Neural progenitor cell (in vitro differentiated cells): Measurements from ENCODE around the gene DIPK1B. TPM values are rescaled to one million over a fixed set of nuclear protein-coding genes. Genes with fewer than 3 reads are reported as not detected.

Experiments used
- DNase-seq: peaks from one replicate; pipeline ENCODE4 v3.0.0-alpha.2; 2016; ENCODE audit warnings: low spot score
- H2AFZ ChIP-seq: fragments of 200-600 bp; sonication (generic); replicated peaks from 2 replicates; pipeline ENCODE4 v1.6.1; 2016; ENCODE audit warnings: antibody characterized with exemption
- H3F3A ChIP-seq: fragments of 200-600 bp; sonication (generic); 2 replicates; pipeline ENCODE4 v1.6.1; 2016; ENCODE audit warnings: antibody characterized with exemption, low read depth
- H3K27ac ChIP-seq: fragments of 200-600 bp; sonication (generic); 2 replicates; pipeline ENCODE4 v1.5.1; 2016; ENCODE audit warnings: mild to moderate bottlenecking
- H3K27me3 ChIP-seq: fragments of 200-600 bp; sonication (generic); 2 replicates; pipeline ENCODE4 v1.6.1; 2016; ENCODE audit warnings: mild to moderate bottlenecking, moderate library complexity
- H3K36me3 ChIP-seq: fragments of 200-600 bp; sonication (generic); 2 replicates; pipeline ENCODE4 v1.5.1; 2016
- H3K4me1 ChIP-seq: fragments of 200-600 bp; sonication (generic); 2 replicates; pipeline ENCODE4 v1.6.1; 2016; ENCODE audit warnings: mixed run types
- H3K4me2 ChIP-seq: fragments of 200-600 bp; sonication (generic); 2 replicates; pipeline ENCODE4 v1.6.1; 2016
- H3K4me3 ChIP-seq: fragments of 200-600 bp; sonication (generic); 2 replicates; pipeline ENCODE4 v1.5.1; 2016
- H3K79me2 ChIP-seq: fragments of 200-600 bp; sonication (generic); 2 replicates; pipeline ENCODE4 v1.6.1; 2016; ENCODE audit warnings: low read depth
- H3K9ac ChIP-seq: fragments of 200-600 bp; sonication (generic); 2 replicates; pipeline ENCODE4 v1.6.1; 2016
- H3K9me3 ChIP-seq: fragments of 200-600 bp; sonication (generic); 2 replicates; pipeline ENCODE4 v1.5.1; 2016; ENCODE audit warnings: low read depth
- H4K20me1 ChIP-seq: fragments of 200-600 bp; sonication (generic); 2 replicates; pipeline ENCODE4 v1.6.1; 2016; ENCODE audit warnings: low read depth
- H3K27ac Mint-ChIP-seq: 3 replicates; pipeline ENCODE4 v1.8.0; 2021; ENCODE audit warnings: mixed read lengths
- H3K27me3 Mint-ChIP-seq: 2 replicates; pipeline ENCODE4 v1.8.0; 2022; ENCODE audit warnings: low read depth, mild to moderate bottlenecking, inconsistent platforms, moderate library complexity, mixed read lengths; ENCODE audit not compliant: insufficient read depth
- H3K36me3 Mint-ChIP-seq: 3 replicates; pipeline ENCODE4 v1.8.0; 2021; ENCODE audit warnings: mixed read lengths
- H3K4me1 Mint-ChIP-seq: 3 replicates; pipeline ENCODE4 v1.8.0; 2021; ENCODE audit warnings: mixed read lengths
- H3K4me3 Mint-ChIP-seq: 3 replicates; pipeline ENCODE4 v1.8.0; 2021; ENCODE audit warnings: mild to moderate bottlenecking, moderate library complexity, mixed read lengths
- H3K9me3 Mint-ChIP-seq: 3 replicates; pipeline ENCODE4 v1.8.0; 2020; ENCODE audit warnings: mixed read lengths
- EZH2 ChIP-seq: fragments of 200-600 bp; sonication (generic); IDR thresholded peaks from 2 replicates; pipeline ENCODE4 v1.6.1; 2017; ENCODE audit warnings: antibody characterized with exemption, mild to moderate bottlenecking, moderate library complexity
- EZH2phosphoT487 ChIP-seq: fragments of 200-600 bp; sonication (generic); IDR thresholded peaks from 2 replicates; pipeline ENCODE4 v1.6.1; 2017; ENCODE audit warnings: antibody characterized with exemption
- total RNA-seq: library from RNA; depleted of rRNA; stranded (reverse); fragments of >200 nt; gene quantifications from 2 replicates; pipeline ENCODE4 v1.2.3, GENCODE V29; 2015; ENCODE audit warnings: low replicate concordance
- TF ChIP-seq, protein P1 (sequence below): fragments of 200-600 bp; sonication (generic); IDR thresholded peaks from 2 replicates; pipeline ENCODE4 v1.5.1; 2017; ENCODE audit warnings: antibody characterized with exemption, mild to moderate bottlenecking

Gene DIPK1B
- total RNA-seq, 1 donor from 2014 or later: 11.8 TPM

DNA sequence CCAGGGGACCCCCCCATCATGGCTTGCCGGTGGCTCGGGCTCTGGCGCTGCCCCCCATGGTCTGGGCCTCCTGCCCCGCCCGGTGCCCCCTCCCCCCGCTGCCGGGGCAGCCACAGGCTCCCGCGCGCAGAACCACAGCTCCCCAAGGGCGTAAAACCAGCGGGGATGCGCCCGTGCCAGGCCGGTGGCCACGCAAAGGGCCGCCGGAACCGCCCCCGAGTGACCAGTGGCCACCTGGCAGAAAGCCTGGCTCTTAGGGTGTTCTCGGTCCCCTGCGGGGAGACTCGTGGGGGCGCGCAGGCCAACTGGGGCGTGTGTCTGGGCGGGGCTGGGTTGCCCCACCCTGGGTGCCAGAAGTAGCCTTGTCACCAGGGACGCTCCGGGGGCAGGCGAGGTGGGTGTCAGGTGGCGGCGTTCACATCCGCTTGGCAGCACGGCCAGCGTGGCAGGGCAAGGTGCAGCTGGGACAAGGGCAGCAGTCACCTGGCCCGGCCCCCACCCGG is 24.6 kb upstream of the DIPK1B start:
- Mint-ChIP-seq H3K27me3 (peaks cover 8% of the 10 kb centered on the region), H3K9me3 (no peaks in the 10 kb centered on the region), H3K36me3 (no peaks in the 10 kb centered on the region), H3K4me1 (peaks cover 13% of the 10 kb centered on the region), H3K4me3 (peak overlapping the region; percentile 81), H3K27ac (no peak overlapping the region)
- Histone ChIP-seq H3K4me3 (peak overlapping the region; percentile 57), H3K9ac (no peak overlapping the region), H4K20me1 (peaks cover 13% of the 10 kb centered on the region), H3F3A (peaks cover 17% of the 10 kb centered on the region), H3K79me2 (no peaks in the 10 kb centered on the region), H3K4me1 (peaks cover 30% of the 10 kb centered on the region), H2AFZ (no peak overlapping the region), H3K27me3 (peaks cover 52% of the 10 kb centered on the region), H3K27ac (no peak overlapping the region), H3K4me2 (peak overlapping the region; percentile 85), H3K36me3 (no peaks in the 10 kb centered on the region), H3K9me3 (no peaks in the 10 kb centered on the region)
- no peak for DNase-seq
- TF ChIP-seq EZH2phosphoT487 (no peak), EZH2 (peak; percentile 7)

DNA sequence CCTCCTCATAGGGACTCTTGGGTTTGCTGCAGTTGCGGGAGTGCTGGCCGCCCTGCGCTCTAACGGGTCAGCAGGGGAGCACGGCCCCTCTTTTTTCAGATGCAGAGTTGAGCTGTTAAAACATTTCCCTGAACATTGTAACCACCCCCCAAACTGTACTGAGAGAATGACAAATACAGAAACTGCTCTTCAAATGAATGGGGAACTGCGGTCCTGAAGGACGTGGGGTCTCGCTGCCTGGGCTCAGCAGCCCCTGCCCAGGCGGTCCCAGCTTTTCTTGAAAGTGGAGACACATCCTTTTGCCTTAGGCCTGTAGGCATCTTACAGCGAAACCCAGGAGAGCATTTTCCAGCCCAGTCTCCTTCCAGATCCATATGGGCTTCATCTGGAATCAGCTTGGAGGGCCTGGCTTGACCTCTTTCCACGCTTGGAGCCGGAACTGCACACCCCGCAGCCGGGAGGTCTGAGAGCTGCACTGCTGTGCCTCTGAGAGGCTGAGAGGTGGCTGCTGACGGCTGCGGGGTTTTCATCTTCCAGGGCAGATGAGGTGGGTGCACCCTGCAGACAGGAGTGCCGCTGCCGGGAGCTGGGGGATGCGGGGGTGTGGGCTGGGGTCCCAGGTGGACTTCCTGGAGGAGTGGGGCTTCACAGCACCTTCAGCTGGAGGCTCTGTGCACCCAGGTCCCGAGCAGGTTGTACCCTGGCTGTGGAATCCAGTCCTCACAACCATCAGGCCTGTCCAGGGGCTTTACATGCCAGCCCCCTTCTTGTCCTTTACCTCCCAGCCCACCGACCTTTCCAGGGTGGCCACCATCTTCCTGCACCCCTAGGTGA is 23.9 kb upstream of the DIPK1B start:
- H3K36me3 ChIP-seq: no peaks in the 10 kb centered on the region
- H3K4me1 ChIP-seq: peaks cover 30% of the 10 kb centered on the region
- no peak for DNase-seq
- H3K27me3 ChIP-seq: peaks cover 52% of the 10 kb centered on the region
- no peak overlapping the region for H3K9ac ChIP-seq
- H2AFZ ChIP-seq: no peak overlapping the region
- H3K79me2 ChIP-seq: no peaks in the 10 kb centered on the region
- H3K4me1 Mint-ChIP-seq: peaks cover 20% of the 10 kb centered on the region
- no peaks in the 10 kb centered on the region for H3K9me3 ChIP-seq
- H3K27me3 Mint-ChIP-seq: peaks cover 8% of the 10 kb centered on the region
- H3K4me3 Mint-ChIP-seq: peak overlapping the region; percentile 81
- H3K27ac ChIP-seq: no peak overlapping the region
- TF ChIP-seq EZH2phosphoT487: no peak
- H3K9me3 Mint-ChIP-seq: no peaks in the 10 kb centered on the region
- H3K4me2 ChIP-seq: no peak overlapping the region
- H4K20me1 ChIP-seq: peaks cover 13% of the 10 kb centered on the region
- H3K4me3 ChIP-seq: no peak overlapping the region
- no peak overlapping the region for H3K27ac Mint-ChIP-seq
- H3K36me3 Mint-ChIP-seq: no peaks in the 10 kb centered on the region
- H3F3A ChIP-seq: peaks cover 17% of the 10 kb centered on the region

DNA sequence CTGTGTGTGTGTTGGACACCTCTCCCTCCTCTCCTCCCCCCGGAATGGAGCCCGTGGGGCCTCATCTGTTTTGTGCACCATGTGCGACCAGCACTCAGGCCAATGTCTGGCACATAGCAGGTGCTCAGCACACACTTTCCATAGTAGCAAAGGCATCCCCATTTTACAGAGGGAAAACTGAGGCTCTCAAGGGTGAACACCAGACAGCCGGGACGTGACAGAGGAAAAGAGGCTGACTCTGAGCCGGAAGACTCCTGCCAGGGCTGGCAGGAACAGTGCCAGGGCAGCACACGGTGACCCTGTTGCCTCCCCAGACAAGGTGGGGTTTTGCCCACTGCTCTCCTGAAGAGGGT is 23.3 kb upstream of the DIPK1B start:
- Mint-ChIP-seq H3K4me1 (peaks cover 20% of the 10 kb centered on the region), H3K27me3 (peaks cover 8% of the 10 kb centered on the region), H3K9me3 (no peaks in the 10 kb centered on the region), H3K36me3 (no peaks in the 10 kb centered on the region), H3K27ac (no peak overlapping the region), H3K4me3 (peak overlapping the region; percentile 55)
- Histone ChIP-seq H3K9ac (no peak overlapping the region), H3K27ac (no peak overlapping the region), H3K79me2 (no peaks in the 10 kb centered on the region), H3K4me2 (no peak overlapping the region), H3K4me3 (no peak overlapping the region), H2AFZ (no peak overlapping the region), H3F3A (peaks cover 20% of the 10 kb centered on the region), H4K20me1 (peaks cover 13% of the 10 kb centered on the region), H3K27me3 (peaks cover 52% of the 10 kb centered on the region), H3K36me3 (no peaks in the 10 kb centered on the region), H3K4me1 (peaks cover 30% of the 10 kb centered on the region), H3K9me3 (no peaks in the 10 kb centered on the region)
- no peak for TF ChIP-seq EZH2phosphoT487
- TF ChIP-seq EZH2: no peak
- TF ChIP-seq, protein P1, sequence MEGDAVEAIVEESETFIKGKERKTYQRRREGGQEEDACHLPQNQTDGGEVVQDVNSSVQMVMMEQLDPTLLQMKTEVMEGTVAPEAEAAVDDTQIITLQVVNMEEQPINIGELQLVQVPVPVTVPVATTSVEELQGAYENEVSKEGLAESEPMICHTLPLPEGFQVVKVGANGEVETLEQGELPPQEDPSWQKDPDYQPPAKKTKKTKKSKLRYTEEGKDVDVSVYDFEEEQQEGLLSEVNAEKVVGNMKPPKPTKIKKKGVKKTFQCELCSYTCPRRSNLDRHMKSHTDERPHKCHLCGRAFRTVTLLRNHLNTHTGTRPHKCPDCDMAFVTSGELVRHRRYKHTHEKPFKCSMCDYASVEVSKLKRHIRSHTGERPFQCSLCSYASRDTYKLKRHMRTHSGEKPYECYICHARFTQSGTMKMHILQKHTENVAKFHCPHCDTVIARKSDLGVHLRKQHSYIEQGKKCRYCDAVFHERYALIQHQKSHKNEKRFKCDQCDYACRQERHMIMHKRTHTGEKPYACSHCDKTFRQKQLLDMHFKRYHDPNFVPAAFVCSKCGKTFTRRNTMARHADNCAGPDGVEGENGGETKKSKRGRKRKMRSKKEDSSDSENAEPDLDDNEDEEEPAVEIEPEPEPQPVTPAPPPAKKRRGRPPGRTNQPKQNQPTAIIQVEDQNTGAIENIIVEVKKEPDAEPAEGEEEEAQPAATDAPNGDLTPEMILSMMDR: no peak
- DNase-seq: no peak

DNA sequence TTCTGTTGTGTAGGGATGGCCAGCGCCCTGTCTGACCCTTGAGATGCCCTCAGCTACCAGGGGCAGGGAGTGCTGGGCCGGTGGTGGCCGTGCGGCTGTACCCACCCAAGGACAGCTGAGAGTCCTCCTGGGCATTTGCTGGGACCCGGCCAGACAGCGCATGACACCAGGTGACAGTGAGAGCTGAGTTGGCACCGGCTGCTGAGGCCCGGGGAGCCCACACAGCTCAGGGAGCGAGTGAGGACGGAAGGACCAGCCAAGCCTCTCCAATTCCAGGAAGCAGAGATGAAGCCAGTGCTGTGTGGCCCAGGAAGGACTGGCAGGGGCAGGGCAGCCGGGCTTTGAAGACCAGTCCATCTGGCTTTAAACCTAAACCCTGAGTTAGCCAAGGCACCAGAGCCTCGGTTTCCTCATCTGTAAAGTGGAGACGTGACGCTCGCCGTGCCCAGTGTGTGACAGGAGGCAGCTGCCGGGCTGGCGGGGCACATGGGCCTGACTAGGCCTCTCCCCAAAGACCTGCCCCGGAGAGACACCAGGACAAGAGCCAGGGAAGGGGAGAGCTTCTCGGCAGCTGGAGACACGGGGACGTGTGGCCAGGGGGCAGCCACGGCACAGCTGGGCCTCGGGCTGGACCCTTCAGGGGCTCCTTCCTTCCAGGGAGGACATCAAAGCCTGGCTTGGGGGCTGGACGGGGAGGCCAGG is 22.1 kb upstream of the DIPK1B start:
- Histone ChIP-seq H3K79me2 (no peaks in the 10 kb centered on the region), H3F3A (peaks cover 21% of the 10 kb centered on the region), H3K4me3 (no peak overlapping the region), H3K4me1 (peaks cover 30% of the 10 kb centered on the region), H4K20me1 (peaks cover 13% of the 10 kb centered on the region), H3K4me2 (no peak overlapping the region), H3K36me3 (no peaks in the 10 kb centered on the region), H3K9me3 (no peaks in the 10 kb centered on the region), H3K9ac (no peak overlapping the region), H2AFZ (no peak overlapping the region), H3K27ac (no peak overlapping the region), H3K27me3 (peaks cover 46% of the 10 kb centered on the region)
- Mint-ChIP-seq H3K9me3 (no peaks in the 10 kb centered on the region), H3K36me3 (no peaks in the 10 kb centered on the region), H3K4me3 (no peak overlapping the region), H3K27me3 (peaks cover 8% of the 10 kb centered on the region), H3K27ac (no peak overlapping the region), H3K4me1 (peaks cover 20% of the 10 kb centered on the region)
- DNase-seq: no peak
- no peak for TF ChIP-seq EZH2
- TF ChIP-seq, protein P1: no peak
- TF ChIP-seq EZH2phosphoT487: no peak
